ENCODE measurements around the gene PACRG.

PACRG gene

DNA sequence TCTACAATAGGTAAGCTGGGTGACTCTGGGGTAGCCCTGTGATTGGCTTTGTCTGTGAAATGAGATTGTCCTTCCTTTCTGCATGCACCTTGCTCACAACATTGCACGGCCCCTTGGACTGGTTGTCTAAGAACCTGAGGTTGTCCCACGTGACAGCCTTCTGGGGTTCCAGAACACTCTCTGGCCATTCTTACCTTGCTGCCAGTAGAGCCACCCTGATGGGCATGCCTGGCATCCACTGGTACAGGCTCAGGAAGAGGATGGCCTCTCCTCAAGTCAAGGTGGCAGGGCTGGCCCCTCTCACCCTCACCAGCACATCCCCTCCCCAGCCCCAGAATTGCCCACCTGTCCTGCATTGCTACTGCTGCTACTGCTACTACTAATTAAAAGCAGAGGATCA, 335.0 kb downstream of the PACRG start:
- TF ChIP-seq SIN3A (IDR thresholded peaks at IDR 0.05; ENCODE audit: borderline replicate concordance, insufficient read depth, low read length) (no peak), FOXP2 (optimal IDR thresholded peaks at IDR 0.05; ENCODE audit: borderline replicate concordance, extremely low read depth, extremely low read length, insufficient read depth) (no peak), TAF1 (IDR thresholded peaks at IDR 0.05; ENCODE audit: borderline replicate concordance, insufficient read depth, low read length) (no peak), POLR2AphosphoS5 (IDR thresholded peaks at IDR 0.05; ENCODE audit: low read depth, low read length) (no peak)
- TF ChIP-seq, protein P1, sequence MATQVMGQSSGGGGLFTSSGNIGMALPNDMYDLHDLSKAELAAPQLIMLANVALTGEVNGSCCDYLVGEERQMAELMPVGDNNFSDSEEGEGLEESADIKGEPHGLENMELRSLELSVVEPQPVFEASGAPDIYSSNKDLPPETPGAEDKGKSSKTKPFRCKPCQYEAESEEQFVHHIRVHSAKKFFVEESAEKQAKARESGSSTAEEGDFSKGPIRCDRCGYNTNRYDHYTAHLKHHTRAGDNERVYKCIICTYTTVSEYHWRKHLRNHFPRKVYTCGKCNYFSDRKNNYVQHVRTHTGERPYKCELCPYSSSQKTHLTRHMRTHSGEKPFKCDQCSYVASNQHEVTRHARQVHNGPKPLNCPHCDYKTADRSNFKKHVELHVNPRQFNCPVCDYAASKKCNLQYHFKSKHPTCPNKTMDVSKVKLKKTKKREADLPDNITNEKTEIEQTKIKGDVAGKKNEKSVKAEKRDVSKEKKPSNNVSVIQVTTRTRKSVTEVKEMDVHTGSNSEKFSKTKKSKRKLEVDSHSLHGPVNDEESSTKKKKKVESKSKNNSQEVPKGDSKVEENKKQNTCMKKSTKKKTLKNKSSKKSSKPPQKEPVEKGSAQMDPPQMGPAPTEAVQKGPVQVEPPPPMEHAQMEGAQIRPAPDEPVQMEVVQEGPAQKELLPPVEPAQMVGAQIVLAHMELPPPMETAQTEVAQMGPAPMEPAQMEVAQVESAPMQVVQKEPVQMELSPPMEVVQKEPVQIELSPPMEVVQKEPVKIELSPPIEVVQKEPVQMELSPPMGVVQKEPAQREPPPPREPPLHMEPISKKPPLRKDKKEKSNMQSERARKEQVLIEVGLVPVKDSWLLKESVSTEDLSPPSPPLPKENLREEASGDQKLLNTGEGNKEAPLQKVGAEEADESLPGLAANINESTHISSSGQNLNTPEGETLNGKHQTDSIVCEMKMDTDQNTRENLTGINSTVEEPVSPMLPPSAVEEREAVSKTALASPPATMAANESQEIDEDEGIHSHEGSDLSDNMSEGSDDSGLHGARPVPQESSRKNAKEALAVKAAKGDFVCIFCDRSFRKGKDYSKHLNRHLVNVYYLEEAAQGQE (IDR thresholded peaks at IDR 0.05; ENCODE audit: insufficient read depth in 1 of 2, low read depth in 2 of 2, low read length in 2 of 2): no peak

DNA sequence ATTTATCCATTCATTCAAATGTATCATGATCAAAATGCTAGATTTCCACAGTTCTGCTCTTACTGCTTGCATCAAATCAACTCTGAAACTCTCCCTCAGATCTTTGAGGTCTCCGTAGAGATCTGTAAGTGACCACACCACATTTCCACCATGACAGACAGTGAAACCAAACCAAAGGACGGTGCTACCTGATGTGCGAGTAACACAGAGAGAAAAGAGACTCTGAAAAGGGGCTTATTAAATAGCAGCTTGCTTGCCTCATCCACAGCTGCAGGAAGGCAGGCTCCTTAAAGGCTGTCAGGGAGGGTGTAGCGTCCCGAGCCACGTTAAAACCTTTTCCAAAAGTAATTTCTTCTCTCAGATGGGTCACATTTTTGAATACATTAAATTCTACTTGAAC, 335.8 kb downstream of the PACRG start:
- TF ChIP-seq, protein P1 (IDR thresholded peaks at IDR 0.05; ENCODE audit: insufficient read depth in 1 of 2, low read depth in 2 of 2, low read length in 2 of 2): no peak
- TF ChIP-seq POLR2AphosphoS5 (IDR thresholded peaks at IDR 0.05; ENCODE audit: low read depth, low read length): no peak
- TF ChIP-seq TAF1 (IDR thresholded peaks at IDR 0.05; ENCODE audit: borderline replicate concordance, insufficient read depth, low read length): no peak
- no peak for TF ChIP-seq SIN3A (IDR thresholded peaks at IDR 0.05; ENCODE audit: borderline replicate concordance, insufficient read depth, low read length)
- no peak for TF ChIP-seq FOXP2 (optimal IDR thresholded peaks at IDR 0.05; ENCODE audit: borderline replicate concordance, extremely low read depth, extremely low read length, insufficient read depth)

DNA sequence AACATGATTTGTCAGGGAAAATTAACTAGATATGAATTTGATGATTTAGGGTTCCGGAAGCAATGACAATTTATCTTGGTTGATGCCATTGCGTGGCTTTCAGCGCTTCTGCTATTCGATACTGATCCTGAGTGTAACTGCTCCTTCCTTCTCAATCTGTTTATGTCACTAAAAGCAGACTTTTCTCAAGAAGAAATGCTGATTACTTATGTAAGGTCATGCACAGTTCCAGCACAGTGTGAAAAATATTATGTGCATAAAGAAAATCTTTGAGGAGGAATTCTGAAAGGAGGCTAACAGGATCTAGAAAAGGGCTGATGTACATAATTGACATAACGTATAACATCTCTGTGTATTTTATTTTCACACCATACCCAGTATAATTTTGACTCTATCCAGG, 336.6 kb downstream of the PACRG start:
- TF ChIP-seq TAF1 (IDR thresholded peaks at IDR 0.05; ENCODE audit: borderline replicate concordance, insufficient read depth, low read length) (no peak), FOXP2 (optimal IDR thresholded peaks at IDR 0.05; ENCODE audit: borderline replicate concordance, extremely low read depth, extremely low read length, insufficient read depth) (no peak), SIN3A (IDR thresholded peaks at IDR 0.05; ENCODE audit: borderline replicate concordance, insufficient read depth, low read length) (no peak), POLR2AphosphoS5 (IDR thresholded peaks at IDR 0.05; ENCODE audit: low read depth, low read length) (no peak)
- TF ChIP-seq, protein P1 (IDR thresholded peaks at IDR 0.05; ENCODE audit: insufficient read depth in 1 of 2, low read depth in 2 of 2, low read length in 2 of 2): no peak

DNA sequence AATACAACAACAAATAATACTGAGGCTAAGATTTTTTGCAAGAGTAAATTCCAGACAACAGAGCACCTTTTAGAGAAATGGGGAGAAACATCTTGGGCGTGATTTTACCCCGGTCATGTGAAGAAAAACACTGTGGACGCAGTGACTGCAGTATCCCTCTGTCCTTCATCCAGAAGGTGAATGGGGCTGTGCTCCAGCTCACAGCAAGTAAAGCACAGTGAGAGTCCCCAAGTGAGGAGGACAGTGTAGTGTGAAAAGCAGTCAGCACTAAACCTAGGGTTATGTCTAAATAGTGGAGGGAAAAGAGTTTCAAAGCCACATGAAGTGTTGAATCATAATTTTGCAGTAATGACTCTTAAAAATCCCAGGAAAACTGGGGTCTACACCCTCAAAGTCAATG, 338.4 kb downstream of the PACRG start:
- no peak for TF ChIP-seq SIN3A (IDR thresholded peaks at IDR 0.05; ENCODE audit: borderline replicate concordance, insufficient read depth, low read length)
- no peak for TF ChIP-seq FOXP2 (optimal IDR thresholded peaks at IDR 0.05; ENCODE audit: borderline replicate concordance, extremely low read depth, extremely low read length, insufficient read depth)
- no peak for TF ChIP-seq POLR2AphosphoS5 (IDR thresholded peaks at IDR 0.05; ENCODE audit: low read depth, low read length)
- TF ChIP-seq, protein P1 (IDR thresholded peaks at IDR 0.05; ENCODE audit: insufficient read depth in 1 of 2, low read depth in 2 of 2, low read length in 2 of 2): no peak
- TF ChIP-seq TAF1 (IDR thresholded peaks at IDR 0.05; ENCODE audit: borderline replicate concordance, insufficient read depth, low read length): no peak

DNA sequence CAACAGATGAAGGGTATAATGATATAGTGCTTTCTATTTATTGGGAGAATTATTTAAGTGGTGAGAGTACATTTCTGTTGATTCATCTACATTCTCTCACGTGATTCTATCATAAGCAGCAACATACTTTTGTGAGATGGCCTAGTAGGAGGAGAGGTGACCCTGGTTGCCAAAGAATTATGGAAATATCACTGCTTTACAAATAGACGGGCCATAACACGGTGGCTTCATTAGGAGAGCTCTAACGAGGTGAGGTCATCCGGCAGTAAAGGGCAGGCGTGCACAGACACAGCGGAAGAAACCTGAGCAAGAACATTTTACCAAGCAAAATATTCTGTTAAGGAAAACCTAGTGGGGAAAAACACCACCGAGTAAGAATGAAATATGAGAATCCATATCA, 349.4 kb downstream of the PACRG start:
- TF ChIP-seq TAF1 (IDR thresholded peaks at IDR 0.05; ENCODE audit: borderline replicate concordance, insufficient read depth, low read length) (no peak), FOXP2 (optimal IDR thresholded peaks at IDR 0.05; ENCODE audit: borderline replicate concordance, extremely low read depth, extremely low read length, insufficient read depth) (no peak)
